ENCODE measurements around the gene MEGF11.

- TF ChIP-seq, protein P1, sequence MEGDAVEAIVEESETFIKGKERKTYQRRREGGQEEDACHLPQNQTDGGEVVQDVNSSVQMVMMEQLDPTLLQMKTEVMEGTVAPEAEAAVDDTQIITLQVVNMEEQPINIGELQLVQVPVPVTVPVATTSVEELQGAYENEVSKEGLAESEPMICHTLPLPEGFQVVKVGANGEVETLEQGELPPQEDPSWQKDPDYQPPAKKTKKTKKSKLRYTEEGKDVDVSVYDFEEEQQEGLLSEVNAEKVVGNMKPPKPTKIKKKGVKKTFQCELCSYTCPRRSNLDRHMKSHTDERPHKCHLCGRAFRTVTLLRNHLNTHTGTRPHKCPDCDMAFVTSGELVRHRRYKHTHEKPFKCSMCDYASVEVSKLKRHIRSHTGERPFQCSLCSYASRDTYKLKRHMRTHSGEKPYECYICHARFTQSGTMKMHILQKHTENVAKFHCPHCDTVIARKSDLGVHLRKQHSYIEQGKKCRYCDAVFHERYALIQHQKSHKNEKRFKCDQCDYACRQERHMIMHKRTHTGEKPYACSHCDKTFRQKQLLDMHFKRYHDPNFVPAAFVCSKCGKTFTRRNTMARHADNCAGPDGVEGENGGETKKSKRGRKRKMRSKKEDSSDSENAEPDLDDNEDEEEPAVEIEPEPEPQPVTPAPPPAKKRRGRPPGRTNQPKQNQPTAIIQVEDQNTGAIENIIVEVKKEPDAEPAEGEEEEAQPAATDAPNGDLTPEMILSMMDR (IDR thresholded peaks at IDR 0.05 in 2 of 3, conservative IDR thresholded peaks at IDR 0.05 in 1 of 3; ENCODE audit: borderline replicate concordance in 1 of 3, insufficient read depth in 1 of 3, low read depth in 2 of 3, low read length in 2 of 3) = no peak
- TF ChIP-seq JUND (IDR thresholded peaks at IDR 0.05) (no peak), CEBPB (IDR thresholded peaks at IDR 0.05; ENCODE audit: low read depth) (no peak), ZFX (IDR thresholded peaks at IDR 0.05) (no peak), EZH2phosphoT487 (IDR thresholded peaks at IDR 0.05; ENCODE audit: borderline replicate concordance) (no peak), ELF1 (IDR thresholded peaks at IDR 0.05; ENCODE audit: borderline replicate concordance, low read depth) (no peak), CBX3 (IDR thresholded peaks at IDR 0.05; ENCODE audit: low read depth) (no peak)
Observed at GRCh38 chr15:66099950-66100671, 153.4 kb downstream of the MEGF11 start.
